T-helper 22 cell (primary cell): ENCODE results near the gene PROK2.

Experiments
- DNase-seq: peaks from one replicate; pipeline ENCODE4 v3.0.0-alpha.2; 2020; ENCODE audit warnings: low read depth

Gene PROK2

GRCh38 chr3:71734881-71735280 lies 50.1 kb downstream of the PROK2 start:
- no peak for DNase-seq

- no peak for DNase-seq
These were observed 51.6 kb downstream of the PROK2 start for GRCh38 chr3:71733319-71733718.

- DNase-seq: no peak
These were observed 52.3 kb downstream of the PROK2 start for GRCh38 chr3:71732637-71733036.

- no peak for DNase-seq
These were observed 56.2 kb downstream of the PROK2 start for GRCh38 chr3:71728632-71729342.

- peak; percentile 48 for DNase-seq
These were observed 58.8 kb downstream of the PROK2 start for GRCh38 chr3:71726146-71726545.

GRCh38 chr3:71725271-71725991 lies 59.5 kb downstream of the PROK2 start, which contains the start of gene EIF4E3:
Gene EIF4E3, minus strand, starts transcription at chr3:71725402. Its CDS starts 35 bp downstream, at chr3:71725367.
- peak; percentile 25 for DNase-seq

- DNase-seq: no peak
These were observed 60.2 kb downstream of the PROK2 start for GRCh38 chr3:71724584-71725270.

GRCh38 chr3:71724171-71724453 lies 60.8 kb downstream of the PROK2 start:
- no peak for DNase-seq

- DNase-seq: peak; percentile 27
These were observed 61.3 kb downstream of the PROK2 start for GRCh38 chr3:71723452-71724170.

GRCh38 chr3:71722693-71723092 lies 62.3 kb downstream of the PROK2 start:
- no peak for DNase-seq
